ENCODE data around the gene SYF2. TPM values are rescaled to one million over a fixed set of nuclear protein-coding genes. Genes with fewer than 3 reads are reported as not detected.

The SYF2 gene
- total and polyA plus RNA-seq, 7 experiments from 2014 or later = 44.4 to 83.3 (median 71.6) TPM

DNA sequence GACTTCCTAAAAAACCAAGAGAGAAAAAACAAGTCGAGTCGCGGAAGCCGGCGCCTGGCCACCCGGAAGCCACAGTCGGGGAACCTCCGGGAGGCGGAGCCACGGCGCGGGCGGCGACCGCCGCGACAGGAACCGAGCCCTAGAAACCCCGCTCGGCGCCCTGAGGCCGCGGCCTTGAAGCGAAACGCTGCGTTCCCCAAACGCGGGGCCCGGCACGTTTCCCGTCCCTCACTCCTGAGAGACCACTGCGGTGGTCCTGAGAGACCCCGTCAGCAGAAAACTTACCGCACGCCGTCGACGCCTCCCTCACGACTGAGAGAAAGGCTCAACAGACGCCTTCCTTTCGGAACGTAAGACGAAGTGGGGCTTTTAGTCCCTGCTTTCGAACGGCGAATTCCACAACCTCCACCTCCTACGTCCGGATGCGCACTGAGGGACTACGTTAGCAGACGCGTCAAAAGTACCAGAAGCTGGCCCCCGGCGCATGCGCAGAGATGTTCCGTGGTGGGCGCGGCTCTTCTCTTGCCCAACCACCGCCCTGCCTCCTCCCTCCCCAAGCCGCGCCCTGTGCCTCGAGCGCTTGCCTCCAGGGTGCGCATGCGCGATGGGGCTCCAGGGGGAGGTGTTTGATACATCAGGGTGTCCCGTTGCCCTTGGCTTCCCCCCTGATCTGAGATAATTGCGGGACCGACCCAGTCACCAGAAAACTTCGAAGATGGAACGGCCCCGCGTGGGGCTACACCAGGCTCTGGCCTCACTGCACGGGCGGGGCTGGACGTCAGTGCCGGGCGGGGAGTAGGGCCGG lies 14.9 kb upstream of the SYF2 start, which contains the start of gene RSRP1:
TSS of gene RSRP1 (minus strand) at position 431 of the 805 bp plus-strand sequence. CDS start 491 bp downstream, outside the sequence.
- ATAC-seq (peak; percentile 91), DNase-seq (peak; percentile 99 to 100 (median 99))
- peak within 1 kb of the TSS; percentile 98 to 100 (median 100) for H3K27ac Mint-ChIP-seq
- peak within 1 kb of the TSS; percentile 96 to 99 (median 97) for H3K4me3 Mint-ChIP-seq
- CTCF ChIA-PET = no interaction called here
- peaks cover 3 to 44% (median 40%) of the 10 kb centered on the region in 5 donors for H3K36me3 Mint-ChIP-seq
- H3K9me3 ChIP-seq (ENCODE audit: control insufficient read depth in 2 of 3, low read length in 3 of 3) = no peaks in the 10 kb centered on the region
- H3K9me3 Mint-ChIP-seq = peaks cover 0 to 10% (median 0%) of the 10 kb centered on the region in 11 donors
- intact Hi-C loops (cut with micrococcal nuclease) = loop anchor here (1.0 to 10.0 kb wide), 14 partner anchors 8 to 1675 kb away; partner anchors contain the start of genes CLIC4 (in 2 of the 2), SYF2 (in 2 of the 2), TMEM50A (in 2 of the 2) and MTFR1L (in 1 of the 2)
- H3K36me3 ChIP-seq (ENCODE audit: control insufficient read depth in 2 of 3, insufficient read depth in 3 of 3, low read length in 3 of 3) = peaks cover 28 to 49% (median 35%) of the 10 kb centered on the region in 3 experiments
- H3K4me1 Mint-ChIP-seq = peaks cover 28 to 65% (median 51%) of the 10 kb centered on the region in 7 donors
- H3K27ac ChIP-seq (ENCODE audit: low read depth, low read length) = peak within 1 kb of the TSS; percentile 98
- no peaks in the 10 kb centered on the region for H3K27me3 ChIP-seq (ENCODE audit: control insufficient read depth in 2 of 2, insufficient read depth in 2 of 2, low read length in 2 of 2)
- POLR2A ChIA-PET = interaction anchor here (0.6 to 10.7 kb wide), 22 partner anchors 8 to 628 kb away, joined by 3 to 182 read pairs (median 4); partner anchors contain the start of genes AUNIP, CLIC4, PAQR7 and SYF2
- peaks cover 30 to 35% of the 10 kb centered on the region in 2 donors for H3K4me1 ChIP-seq (ENCODE audit: control insufficient read depth in 2 of 2, insufficient read depth in 2 of 2, low read length in 2 of 2)
- peaks cover 0 to 8% (median 0%) of the 10 kb centered on the region in 5 donors for H3K27me3 Mint-ChIP-seq
- peak within 1 kb of the TSS; percentile 94 for H3K4me3 ChIP-seq (ENCODE audit: low read length)

- CTCF ChIA-PET = no interaction called here
- Mint-ChIP-seq H3K9me3 (peaks cover 0 to 10% (median 0%) of the 10 kb centered on the region in 11 donors), H3K27me3 (peaks cover 0 to 8% (median 0%) of the 10 kb centered on the region in 5 donors)
Observed at GRCh38 chr1:25246600-25247023, 14.3 kb upstream of the SYF2 start.

DNA sequence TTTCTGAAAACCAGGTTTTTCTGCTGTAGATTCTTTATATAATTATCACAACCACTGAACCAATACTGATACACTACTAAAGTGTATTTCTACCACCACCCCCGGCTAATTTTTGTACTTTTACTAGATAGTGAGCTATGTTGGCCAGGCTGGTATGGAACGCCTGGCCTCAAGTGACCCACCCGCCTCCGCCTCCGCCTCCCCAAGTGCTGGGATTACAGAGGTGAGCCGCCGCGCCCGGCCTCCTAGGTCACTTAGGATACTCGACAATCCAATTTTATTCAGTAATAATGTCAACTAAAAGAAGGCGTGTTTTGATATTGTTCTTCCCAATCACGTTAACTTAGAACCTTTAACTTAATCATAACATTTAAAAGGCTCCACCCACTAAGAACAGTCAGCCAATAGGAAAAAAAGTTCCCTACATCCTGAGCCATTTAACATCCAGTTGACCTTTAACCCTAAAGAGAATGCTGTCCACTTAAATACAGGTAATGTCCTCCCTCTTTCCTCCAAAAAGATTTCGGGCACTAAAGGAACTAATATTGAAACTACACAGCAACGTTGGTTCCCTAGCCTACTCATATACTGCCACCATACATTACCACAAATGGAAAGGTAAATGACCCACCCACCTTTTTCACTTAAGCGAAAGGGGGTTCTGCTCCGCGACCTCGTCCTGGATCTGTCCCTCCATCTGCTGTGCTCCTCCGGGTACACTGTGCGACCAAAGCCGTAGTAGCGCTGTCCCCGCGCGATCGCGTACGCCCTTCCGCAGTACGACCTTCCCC lies 13.7 kb upstream of the SYF2 start:
- Mint-ChIP-seq H3K27ac (peak overlapping the region; percentile 98 to 100 (median 100)), H3K9me3 (peaks cover 0 to 10% (median 0%) of the 10 kb centered on the region in 11 donors), H3K4me1 (peaks cover 29 to 76% (median 60%) of the 10 kb centered on the region in 7 donors), H3K4me3 (peak overlapping the region; percentile 96 to 99 (median 97)), H3K27me3 (peaks cover 0 to 8% (median 0%) of the 10 kb centered on the region in 5 donors), H3K36me3 (peaks cover 3 to 47% (median 41%) of the 10 kb centered on the region in 5 donors)
- POLR2A ChIA-PET = interaction anchor here (0.6 to 10.7 kb wide), 5 partner anchors 10 to 744 kb away, joined by 3 to 182 read pairs (median 6); partner anchors contain the start of genes RCAN3 and SYF2
- H3K27ac ChIP-seq (ENCODE audit: low read depth, low read length) = peak overlapping the region; percentile 98
- peaks cover 30 to 37% of the 10 kb centered on the region in 2 donors for H3K4me1 ChIP-seq (ENCODE audit: control insufficient read depth in 2 of 2, insufficient read depth in 2 of 2, low read length in 2 of 2)
- peak overlapping the region; percentile 94 for H3K4me3 ChIP-seq (ENCODE audit: low read length)
- H3K36me3 ChIP-seq (ENCODE audit: control insufficient read depth in 2 of 3, insufficient read depth in 3 of 3, low read length in 3 of 3) = peaks cover 29 to 53% (median 35%) of the 10 kb centered on the region in 3 experiments
- no peaks in the 10 kb centered on the region for H3K27me3 ChIP-seq (ENCODE audit: control insufficient read depth in 2 of 2, insufficient read depth in 2 of 2, low read length in 2 of 2)
- ATAC-seq = no peak
- no peak for DNase-seq
- intact Hi-C loops (cut with micrococcal nuclease) = loop anchor here (2.0 to 10.0 kb wide), 10 partner anchors 23 to 1676 kb away; partner anchors contain the start of genes CLIC4 (in 2 of the 2), TMEM50A (in 2 of the 2), MTFR1L (in 1 of the 2) and NUDC (in 1 of the 2)
- CTCF ChIA-PET = no interaction called here
- H3K9me3 ChIP-seq (ENCODE audit: control insufficient read depth in 2 of 3, low read length in 3 of 3) = no peaks in the 10 kb centered on the region

More at GRCh38 chr1:25246600-25247023, 14.3 kb upstream of the SYF2 start:
- Histone ChIP-seq H3K4me1 (ENCODE audit: control insufficient read depth in 2 of 2, insufficient read depth in 2 of 2, low read length in 2 of 2) (peaks cover 30 to 35% of the 10 kb centered on the region in 2 donors), H3K9me3 (ENCODE audit: control insufficient read depth in 2 of 3, low read length in 3 of 3) (no peaks in the 10 kb centered on the region), H3K27me3 (ENCODE audit: control insufficient read depth in 2 of 2, insufficient read depth in 2 of 2, low read length in 2 of 2) (no peaks in the 10 kb centered on the region), H3K4me3 (ENCODE audit: low read length) (peak overlapping the region; percentile 94), H3K27ac (ENCODE audit: low read depth, low read length) (peak overlapping the region; percentile 98), H3K36me3 (ENCODE audit: control insufficient read depth in 2 of 3, insufficient read depth in 3 of 3, low read length in 3 of 3) (peaks cover 29 to 50% (median 35%) of the 10 kb centered on the region in 3 experiments)
- peak in 2 of 9 donors; percentile 23 to 54 for DNase-seq
- peaks cover 28 to 71% (median 56%) of the 10 kb centered on the region in 7 donors for H3K4me1 Mint-ChIP-seq
- peaks cover 3 to 47% (median 41%) of the 10 kb centered on the region in 5 donors for H3K36me3 Mint-ChIP-seq
- no peak for ATAC-seq
- POLR2A ChIA-PET = interaction anchor here (1.0 to 10.7 kb wide), 9 partner anchors 12 to 502 kb away, joined by 3 to 182 read pairs (median 5); partner anchors contain the start of genes CLIC4, SYF2 and TMEM50A
- intact Hi-C loops (cut with micrococcal nuclease) = loop anchor here (1.0 to 10.0 kb wide), 14 partner anchors 7 to 1676 kb away; partner anchors contain the start of genes CLIC4 (in 2 of the 2), SYF2 (in 2 of the 2), TMEM50A (in 2 of the 2) and MTFR1L (in 1 of the 2)
- H3K27ac Mint-ChIP-seq = peak overlapping the region; percentile 98 to 100 (median 100)
- H3K4me3 Mint-ChIP-seq = peak overlapping the region; percentile 96 to 99 (median 97)

- peaks cover 3 to 47% (median 41%) of the 10 kb centered on the region in 5 donors for H3K36me3 Mint-ChIP-seq
Observed at GRCh38 chr1:25245393-25245792, 13.1 kb upstream of the SYF2 start.

DNA sequence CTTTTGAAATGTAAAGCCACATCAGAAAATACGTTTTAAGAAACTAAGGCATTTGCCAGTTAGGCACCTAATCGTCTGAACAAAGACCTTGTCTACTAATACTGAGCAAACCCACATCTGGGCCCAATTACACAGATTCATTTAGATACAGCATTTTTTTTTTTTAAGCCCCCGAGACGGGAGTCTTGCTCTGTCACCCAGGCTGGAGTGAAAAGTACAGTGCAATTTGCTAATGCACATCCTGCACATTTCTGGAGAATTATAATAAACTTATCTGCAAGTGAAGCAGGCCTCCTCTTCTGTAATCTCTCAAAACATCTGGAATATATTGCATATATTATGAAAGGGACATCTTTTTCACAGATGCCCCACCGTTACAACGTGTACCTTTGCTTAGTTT lies 11.6 kb upstream of the SYF2 start:
- Mint-ChIP-seq H3K9me3 (peaks cover 0 to 10% (median 0%) of the 10 kb centered on the region in 11 donors), H3K27me3 (peaks cover 0 to 8% (median 0%) of the 10 kb centered on the region in 5 donors), H3K4me3 (peak overlapping the region in 8 of 10 donors; percentile 13 to 99 (median 75)), H3K36me3 (peaks cover 3 to 47% (median 41%) of the 10 kb centered on the region in 5 donors), H3K4me1 (peaks cover 40 to 96% (median 74%) of the 10 kb centered on the region in 7 donors), H3K27ac (peak overlapping the region in 6 of 9 donors; percentile 27 to 98 (median 58))
- ATAC-seq = no peak
- Histone ChIP-seq H3K4me1 (ENCODE audit: control insufficient read depth in 2 of 2, insufficient read depth in 2 of 2, low read length in 2 of 2) (peaks cover 46 to 51% of the 10 kb centered on the region in 2 donors), H3K4me3 (ENCODE audit: low read length) (no peak overlapping the region), H3K27me3 (ENCODE audit: control insufficient read depth in 2 of 2, insufficient read depth in 2 of 2, low read length in 2 of 2) (no peaks in the 10 kb centered on the region), H3K27ac (ENCODE audit: low read depth, low read length) (no peak overlapping the region), H3K9me3 (ENCODE audit: control insufficient read depth in 2 of 3, low read length in 3 of 3) (no peaks in the 10 kb centered on the region), H3K36me3 (ENCODE audit: control insufficient read depth in 2 of 3, insufficient read depth in 3 of 3, low read length in 3 of 3) (peaks cover 29 to 53% (median 35%) of the 10 kb centered on the region in 3 experiments)
- intact Hi-C loops (cut with micrococcal nuclease) = loop anchor here (2.0 to 10.0 kb wide), 5 partner anchors 25 to 881 kb away; partner anchors contain the start of genes CLIC4 (in 1 of the 2), MTFR1L (in 1 of the 2) and RCAN3 (in 1 of the 2)
- DNase-seq = no peak
- CTCF ChIA-PET = no interaction called here
- POLR2A ChIA-PET = interaction anchor here (2.0 to 10.7 kb wide), 2 partner anchors 12 to 95 kb away, joined by 6 to 182 read pairs; partner anchors contain the start of gene SYF2

More at GRCh38 chr1:25245393-25245792, 13.1 kb upstream of the SYF2 start:
- intact Hi-C loops (cut with micrococcal nuclease) = loop anchor here (2.0 to 10.0 kb wide), 7 partner anchors 23 to 1677 kb away; partner anchors contain the start of genes CLIC4 (in 1 of the 2), MTFR1L (in 1 of the 2), NUDC (in 1 of the 2) and RCAN3 (in 1 of the 2)
- Histone ChIP-seq H3K27me3 (ENCODE audit: control insufficient read depth in 2 of 2, insufficient read depth in 2 of 2, low read length in 2 of 2) (no peaks in the 10 kb centered on the region), H3K4me1 (ENCODE audit: control insufficient read depth in 2 of 2, insufficient read depth in 2 of 2, low read length in 2 of 2) (peaks cover 36 to 43% of the 10 kb centered on the region in 2 donors), H3K36me3 (ENCODE audit: control insufficient read depth in 2 of 3, insufficient read depth in 3 of 3, low read length in 3 of 3) (peaks cover 29 to 53% (median 35%) of the 10 kb centered on the region in 3 experiments), H3K9me3 (ENCODE audit: control insufficient read depth in 2 of 3, low read length in 3 of 3) (no peaks in the 10 kb centered on the region), H3K4me3 (ENCODE audit: low read length) (peak overlapping the region; percentile 94), H3K27ac (ENCODE audit: low read depth, low read length) (peak overlapping the region; percentile 98)
- Mint-ChIP-seq H3K9me3 (peaks cover 0 to 10% (median 0%) of the 10 kb centered on the region in 11 donors), H3K4me3 (peak overlapping the region; percentile 96 to 99 (median 97)), H3K4me1 (peaks cover 35 to 82% (median 65%) of the 10 kb centered on the region in 7 donors), H3K27me3 (peaks cover 0 to 8% (median 0%) of the 10 kb centered on the region in 5 donors), H3K27ac (peak overlapping the region; percentile 98 to 100 (median 100))
- no peak for DNase-seq
- CTCF ChIA-PET = no interaction called here
- POLR2A ChIA-PET = interaction anchor here (0.6 to 10.7 kb wide), 6 partner anchors 10 to 743 kb away, joined by 3 to 182 read pairs (median 6); partner anchors contain the start of genes RCAN3 and SYF2
- ATAC-seq = no peak
